ENCODE data around the gene CCNK.

CCNK gene

GRCh38 chr14:99461411-99462085 is 19.7 kb upstream of the CCNK start:
- no peak overlapping the region for H3K4me3 ChIP-seq (ENCODE audit: low read depth, low read length)
- TF ChIP-seq CTCF (IDR thresholded peaks at IDR 0.05; ENCODE audit: low read depth, low read length) = no peak
- peaks cover 34% of the 10 kb centered on the region for H3K36me3 ChIP-seq
- no peaks in the 10 kb centered on the region for H3K4me1 ChIP-seq
- H3K9me3 ChIP-seq = no peaks in the 10 kb centered on the region
- no peak for DNase-seq
- H3K27me3 ChIP-seq = no peaks in the 10 kb centered on the region

GRCh38 chr14:99462210-99462609 is 19.0 kb upstream of the CCNK start:
- H3K36me3 ChIP-seq = peaks cover 34% of the 10 kb centered on the region
- DNase-seq = no peak
- TF ChIP-seq CTCF (IDR thresholded peaks at IDR 0.05; ENCODE audit: low read depth, low read length) = no peak
- no peaks in the 10 kb centered on the region for H3K27me3 ChIP-seq
- no peaks in the 10 kb centered on the region for H3K4me1 ChIP-seq
- H3K4me3 ChIP-seq (ENCODE audit: low read depth, low read length) = no peak overlapping the region
- H3K9me3 ChIP-seq = no peaks in the 10 kb centered on the region

GRCh38 chr14:99463974-99464373 is 17.2 kb upstream of the CCNK start:
- Histone ChIP-seq H3K4me3 (ENCODE audit: low read depth, low read length) (no peak overlapping the region), H3K27me3 (no peaks in the 10 kb centered on the region), H3K9me3 (no peaks in the 10 kb centered on the region), H3K36me3 (peaks cover 34% of the 10 kb centered on the region), H3K4me1 (no peaks in the 10 kb centered on the region)
- DNase-seq = no peak
- no peak for TF ChIP-seq CTCF (IDR thresholded peaks at IDR 0.05; ENCODE audit: low read depth, low read length)

GRCh38 chr14:99465288-99465687 is 15.9 kb upstream of the CCNK start:
- H3K9me3 ChIP-seq = no peaks in the 10 kb centered on the region
- no peaks in the 10 kb centered on the region for H3K27me3 ChIP-seq
- H3K36me3 ChIP-seq = peaks cover 34% of the 10 kb centered on the region
- H3K4me3 ChIP-seq (ENCODE audit: low read depth, low read length) = no peak overlapping the region
- no peaks in the 10 kb centered on the region for H3K4me1 ChIP-seq
- no peak for TF ChIP-seq CTCF (IDR thresholded peaks at IDR 0.05; ENCODE audit: low read depth, low read length)
- no peak for DNase-seq

GRCh38 chr14:99466758-99467157 is 14.5 kb upstream of the CCNK start:
- no peak for TF ChIP-seq CTCF (IDR thresholded peaks at IDR 0.05; ENCODE audit: low read depth, low read length)
- no peaks in the 10 kb centered on the region for H3K4me1 ChIP-seq
- no peaks in the 10 kb centered on the region for H3K27me3 ChIP-seq
- H3K4me3 ChIP-seq (ENCODE audit: low read depth, low read length) = no peak overlapping the region
- no peak for DNase-seq
- H3K36me3 ChIP-seq = peaks cover 29% of the 10 kb centered on the region
- H3K9me3 ChIP-seq = no peaks in the 10 kb centered on the region

GRCh38 chr14:99467336-99468078 is 13.7 kb upstream of the CCNK start:
- Histone ChIP-seq H3K27me3 (no peaks in the 10 kb centered on the region), H3K9me3 (no peaks in the 10 kb centered on the region), H3K4me3 (ENCODE audit: low read depth, low read length) (no peak overlapping the region), H3K4me1 (no peaks in the 10 kb centered on the region), H3K36me3 (peaks cover 25% of the 10 kb centered on the region)
- no peak for DNase-seq
- TF ChIP-seq CTCF (IDR thresholded peaks at IDR 0.05; ENCODE audit: low read depth, low read length) = no peak

All from BE2C (cell line).